GM12878 (cell line): ENCODE measurements around the gene PIAS1. TPM values are rescaled to one million over a fixed set of nuclear protein-coding genes. Genes with fewer than 3 reads are reported as not detected.
A peak's percentile ranks its signal among the peaks of the same experiment; 100 is the strongest.

Experiments
- ATAC-seq: fragments of 200-7000 bp; cut with Tn5 transposase; 3 replicates; pipeline ENCODE4 v1.9.1; 2020; ENCODE audit warnings: mild to moderate bottlenecking, moderate library complexity
- BruUV-seq: library from RNA; stranded (reverse); fragments of 400-500 nt; replicated peaks from 2 replicates; lab custom pipeline; 2021; lab: Mats Ljungman, UMichigan
- CTCF ChIA-PET: fragments of 300-600 bp; sonication (Branson Sonifier 250); formaldehyde crosslinking; extraction: SDS; loops from one replicate; lab custom pipeline; 2021; ENCODE audit warnings: inconsistent platforms; lab: Yijun Ruan, JAX
- POLR2A ChIA-PET: fragments of 350-600 bp; formaldehyde crosslinking; extraction: SDS; loops from one replicate; lab custom pipeline; 2021; ENCODE audit warnings: inconsistent platforms; lab: Charles Lee
- RAD21 ChIA-PET: fragments of 300-600 bp; sonication (Branson Sonifier 250); formaldehyde crosslinking; loops from one replicate; lab custom pipeline; 2023; ENCODE audit warnings: antibody characterized with exemption; ENCODE audit not compliant: unreplicated experiment; lab: Charles Lee
- SMC1A ChIA-PET: fragments of 300-600 bp; sonication (Branson Sonifier 250); formaldehyde crosslinking; loops from one replicate; lab custom pipeline; 2023; ENCODE audit not compliant: unreplicated experiment, uncharacterized antibody; lab: Charles Lee
- DNase-seq: peaks from one replicate; pipeline ENCODE4 v3.0.0-alpha.2; 2011; ENCODE audit warnings: low read depth, low spot score
- FAIRE-seq: peaks from 3 replicates; lab custom pipeline; 2011; peaks lifted over from hg19 to GRCh38; lab: Jason Lieb, UNC
- H2AFZ ChIP-seq: 2 replicates; pipeline ENCODE4 v1.6.0; 2011; ENCODE audit warnings: low read depth, low read length, control low read depth; ENCODE audit not compliant: control insufficient read depth
- H3K27ac ChIP-seq: 2 replicates; pipeline ENCODE4 v1.5.1; 2011; ENCODE audit warnings: control low read depth; ENCODE audit not compliant: control insufficient read depth, insufficient read depth
- H3K27me3 ChIP-seq, 2 experiments: replicated peaks in 1 of 2; 2 replicates each; pipeline versions ENCODE4 v1.6.0 to v1.6.1; 2011; ENCODE audit warnings: low read length in 1 of 2; ENCODE audit not compliant: control insufficient read depth in 2 of 2, insufficient read depth in 2 of 2
- H3K36me3 ChIP-seq, 2 experiments: 2 replicates each; pipeline ENCODE4 v1.5.1; 2011; ENCODE audit warnings: low read length in 1 of 2; ENCODE audit not compliant: control insufficient read depth in 2 of 2, insufficient read depth in 2 of 2
- H3K4me1 ChIP-seq: 2 replicates; pipeline ENCODE4 v1.6.1; 2011; ENCODE audit warnings: mild to moderate bottlenecking, low read length, moderate library complexity, mixed read lengths; ENCODE audit not compliant: control insufficient read depth, insufficient read depth
- H3K4me2 ChIP-seq: 2 replicates; pipeline ENCODE4 v1.6.0; 2011; ENCODE audit warnings: control low read depth; ENCODE audit not compliant: control insufficient read depth, insufficient read depth
- H3K4me3 ChIP-seq: fragments of 200-600 bp; sonication (generic); 2 replicates; pipeline ENCODE4 v1.5.1; 2016
- H3K79me2 ChIP-seq: 2 replicates; pipeline ENCODE4 v1.6.0; 2011; ENCODE audit warnings: low read length; ENCODE audit not compliant: control insufficient read depth, insufficient read depth
- H3K9ac ChIP-seq: 2 replicates; pipeline ENCODE4 v1.8.0; 2011; ENCODE audit warnings: low read length, control low read depth, mixed read lengths; ENCODE audit not compliant: control insufficient read depth, insufficient read depth
- H3K9me3 ChIP-seq: replicated peaks from 3 replicates; pipeline ENCODE4 v1.5.1; 2011; ENCODE audit warnings: mild to moderate bottlenecking, low read length; ENCODE audit not compliant: control insufficient read depth, insufficient read depth
- H4K20me1 ChIP-seq: 2 replicates; pipeline ENCODE4 v1.6.0; 2011; ENCODE audit not compliant: control insufficient read depth, insufficient read depth
- ATF7 ChIP-seq: fragments of 450-650 bp; IDR thresholded peaks from 2 replicates; pipeline ENCODE4 v1.6.1; 2016; ENCODE audit warnings: low read depth, mild to moderate bottlenecking
- BRCA1 ChIP-seq: IDR thresholded peaks from 2 replicates; pipeline ENCODE4 v1.6.1; 2011; ENCODE audit warnings: low read depth, low read length, improper control_type of control experiment
- EGR1 ChIP-seq, 2 experiments: IDR thresholded peaks; 1 replicate in 1 of 2; 2 replicates in 1 of 2; pipeline ENCODE4 v1.6.1; 2011 to 2012; ENCODE audit warnings: low read depth in 2 of 2, low read length in 2 of 2, borderline replicate concordance in 1 of 2, mild to moderate bottlenecking in 1 of 2, moderate library complexity in 1 of 2
- NKRF ChIP-seq: fragments of 450-650 bp; conservative IDR thresholded peaks from 2 replicates; pipeline ENCODE4 v1.6.1; 2017; ENCODE audit warnings: mild to moderate bottlenecking, moderate library complexity
- PBX3 ChIP-seq: IDR thresholded peaks from 2 replicates; pipeline ENCODE4 v1.6.1; 2011; ENCODE audit warnings: mild to moderate bottlenecking, low read depth, low read length, moderate library complexity; ENCODE audit not compliant: insufficient replicate concordance
- RAD21 ChIP-seq: IDR thresholded peaks from 2 replicates; pipeline ENCODE4 v1.6.1; 2011; ENCODE audit warnings: mild to moderate bottlenecking, low read depth, low read length, moderate library complexity; ENCODE audit not compliant: insufficient read depth
- ZBTB40 ChIP-seq: fragments of 450-650 bp; IDR thresholded peaks from 2 replicates; pipeline ENCODE4 v1.6.1; 2016; ENCODE audit warnings: mild to moderate bottlenecking, moderate library complexity, borderline replicate concordance
- ZNF592 ChIP-seq: fragments of 450-650 bp; IDR thresholded peaks from 2 replicates; pipeline ENCODE4 v1.6.1; 2017; ENCODE audit warnings: mild to moderate bottlenecking, moderate library complexity
- ZNF622 ChIP-seq: fragments of 450-650 bp; IDR thresholded peaks from 2 replicates; pipeline ENCODE4 v1.6.1; 2017; ENCODE audit warnings: mild to moderate bottlenecking, inconsistent platforms
- in situ Hi-C: fragments of 300-500 bp; cut with MboI; formaldehyde crosslinking; loops from 9 replicates; pipeline ENCODE4 v1.14.3; 2018; ENCODE audit warnings: mixed read lengths
- intact Hi-C: fragments of 100-400 bp; cut with micrococcal nuclease; formaldehyde crosslinking; loops from one replicate; pipeline ENCODE4 v1.14.2; 2022; ENCODE audit not compliant: unreplicated experiment
- polyA plus RNA-seq, 11 experiments: library from polyadenylated mRNA; depleted of rRNA in 4 of 11; unstranded in 6 of 11; stranded (reverse) in 5 of 11; fragments of >200 nt; fragmentation: Nextera tagmentation in 4 of 11; fragmentation: Illumina TruSeq in 1 of 11; extraction: Ambion mirVana in 4 of 11; extraction: Trizol in 1 of 11; gene quantifications; 1 replicate in 1 of 11; 2 replicates in 10 of 11; pipeline versions ENCODE4 v1.2.1 to v1.2.3, GENCODE V29; 2011 to 2016; ENCODE audit warnings: inconsistent platforms in 2 of 11, missing spikeins in 2 of 11, low read depth in 1 of 11
- total RNA-seq, 4 experiments: library from RNA; depleted of rRNA in 3 of 4; stranded (reverse); fragments of >200 nt in 3 of 4; fragmentation: Illumina TruSeq in 1 of 4; extraction: Trizol in 1 of 4; gene quantifications; 2 replicates each; pipeline versions ENCODE4 v1.2.1 to v1.2.3, GENCODE V29; 2013 to 2021

PIAS1 gene
- total and polyA plus RNA-seq, 10 of the 15 experiments (the other 5 are each of a cell fraction or from before 2014, with no cell fraction given): 20.2 to 96.3 (median 37.0) TPM

- no peak for TF ChIP-seq ZNF592
- TF ChIP-seq ATF7: no peak
- TF ChIP-seq, all 136 proteins: peak for 0
These were observed 8.1 kb downstream of the PIAS1 start (continued) for GRCh38 chr15:68062214-68062613.

GRCh38 chr15:68062946-68063465 is 8.9 kb downstream of the PIAS1 start:
- CTCF ChIA-PET: interaction anchor here (2.0 kb wide), 1 partner anchor 8 kb away, joined by 7 read pairs; the partner anchor contains the start of gene PIAS1
- H2AFZ ChIP-seq: no peak overlapping the region
- intact Hi-C loops (no loop called here), in situ Hi-C loops (no loop called here)
- DNase-seq (no peak), ATAC-seq (peak; percentile 7; the same call in 1 of the 3 replicates), FAIRE-seq (no peak)
- H3K27ac ChIP-seq: no peak overlapping the region
- no peaks in the 10 kb centered on the region; the same call in 1 of the 2 replicates for H4K20me1 ChIP-seq
- H3K4me3 ChIP-seq: 0 out of 2 replicates have a peak overlapping the region, but pooled peaks have one; percentile 27
- H3K4me1 ChIP-seq: peaks cover 3% of the 10 kb centered on the region; the same call in 1 of the 2 replicates
- H3K9me3 ChIP-seq: peaks cover 5% of the 10 kb centered on the region; the same call in 2 of the 3 replicates
- no peaks in the 10 kb centered on the region for H3K27me3 ChIP-seq
- H3K9ac ChIP-seq: no peak overlapping the region
- H3K79me2 ChIP-seq: peaks cover 100% of the 10 kb centered on the region
- SMC1A ChIA-PET: interaction anchor here (0.8 to 2.6 kb wide), 4 partner anchors 14 to 200 kb away, joined by 3 to 6 read pairs (median 3); no protein-coding TSS in a partner anchor
- POLR2A ChIA-PET: no interaction called here
- no peak overlapping the region for H3K4me2 ChIP-seq
- peaks cover 0 to 16% of the 10 kb centered on the region in 2 experiments; a peak in 2 of 4 replicates for H3K36me3 ChIP-seq
- RAD21 ChIA-PET: no interaction called here
- BruUV-seq: no TSS peak
- no peak for TF ChIP-seq NKRF
- TF ChIP-seq ZBTB40: no peak
- TF ChIP-seq ZNF622: no peak
- no peak for TF ChIP-seq EGR1 (IDR thresholded peaks at IDR 0.05; ENCODE audit: borderline replicate concordance in 1 of 2, low read depth in 2 of 2, low read length in 2 of 2)
- no peak for TF ChIP-seq BRCA1
- no peak for TF ChIP-seq RAD21
- no peak for TF ChIP-seq PBX3
